Left lung (tissue), 10 donors: Measurements from ENCODE around the gene CLIC5. TPM values are rescaled to one million over a fixed set of nuclear protein-coding genes. Genes with fewer than 3 reads are reported as not detected.
A peak's percentile ranks its signal among the peaks of the same experiment; 100 is the strongest.

Experiments used
- ATAC-seq: fragments of 200-7000 bp; cut with Tn5 transposase; one replicate; pipeline ENCODE4 v1.9.1; 2020; ENCODE audit warnings: moderate library complexity
- DNase-seq, 4 donors: peaks; one replicate each; pipeline ENCODE4 v3.0.0-alpha.2; 2013 to 2020
- H3K27ac ChIP-seq, 2 donors: fragments of 200-600 bp; sonication (generic) in 1 of 2; one replicate each; pipeline versions ENCODE4 v1.5.0 to v1.8.0; 2020 to 2021
- H3K27me3 ChIP-seq, 2 donors: fragments of 200-600 bp; sonication (generic) in 1 of 2; one replicate each; pipeline versions ENCODE4 v1.5.0 to v1.8.0; 2020 to 2021
- H3K36me3 ChIP-seq, 2 donors: fragments of 200-600 bp; sonication (generic) in 1 of 2; one replicate each; pipeline versions ENCODE4 v1.5.0 to v1.8.0; 2020 to 2021
- H3K4me1 ChIP-seq, 2 donors: fragments of 200-600 bp; one replicate each; pipeline ENCODE4 v1.8.0; 2021
- H3K4me3 ChIP-seq, 2 donors: fragments of 200-600 bp; sonication (generic) in 1 of 2; one replicate each; pipeline versions ENCODE4 v1.5.0 to v1.8.0; 2020 to 2021; ENCODE audit warnings: mild to moderate bottlenecking in 1 of 2
- H3K9me3 ChIP-seq, 2 donors: fragments of 200-600 bp; sonication (generic) in 1 of 2; one replicate each; pipeline versions ENCODE4 v1.5.0 to v1.8.0; 2020 to 2021
- intact Hi-C, 2 donors: fragments of 100-400 bp; cut with DNase I; formaldehyde crosslinking; loops; one replicate each; pipeline versions ENCODE4 v1.11.2 to v1.14.2; 2022
- polyA plus RNA-seq, 6 donors: library from polyadenylated mRNA; unstranded; fragments of 120-200 nt; gene quantifications; one replicate each; pipeline ENCODE4 v1.2.1, GENCODE V29; 2013; ENCODE audit not compliant: insufficient read length in 6 of 6
- total RNA-seq, 2 donors: library from RNA; stranded (reverse); fragmentation: NEBNext Ultra II Directional; extraction: Animal tissue kit (Norgen Biotek cat#: 25700); gene quantifications; one replicate each; pipeline ENCODE4 v1.2.1, GENCODE V29; 2021
- TF ChIP-seq, protein P1 (sequence below), 2 donors: fragments of 200-600 bp; sonication (generic) in 1 of 2; IDR thresholded peaks; one replicate each; pipeline versions ENCODE4 v1.5.0 to v1.8.0; 2021; ENCODE audit warnings: antibody characterized with exemption in 2 of 2
- donor health status: DM: no; HTN: yes; CAD: no.
- donor health status: DM: no; HTN: no; CAD: no.

The CLIC5 gene
- total and polyA plus RNA-seq, 8 donors = 8.8 to 179 (median 10.2) TPM

- Histone ChIP-seq H3K4me1 (no peaks in the 10 kb centered on the region), H3K9me3 (no peaks in the 10 kb centered on the region), H3K27me3 (no peaks in the 10 kb centered on the region), H3K36me3 (no peaks in the 10 kb centered on the region), H3K27ac (no peak overlapping the region), H3K4me3 (no peak overlapping the region)
- ATAC-seq = no peak
- intact Hi-C loops = no loop called here
- TF ChIP-seq, protein P1, sequence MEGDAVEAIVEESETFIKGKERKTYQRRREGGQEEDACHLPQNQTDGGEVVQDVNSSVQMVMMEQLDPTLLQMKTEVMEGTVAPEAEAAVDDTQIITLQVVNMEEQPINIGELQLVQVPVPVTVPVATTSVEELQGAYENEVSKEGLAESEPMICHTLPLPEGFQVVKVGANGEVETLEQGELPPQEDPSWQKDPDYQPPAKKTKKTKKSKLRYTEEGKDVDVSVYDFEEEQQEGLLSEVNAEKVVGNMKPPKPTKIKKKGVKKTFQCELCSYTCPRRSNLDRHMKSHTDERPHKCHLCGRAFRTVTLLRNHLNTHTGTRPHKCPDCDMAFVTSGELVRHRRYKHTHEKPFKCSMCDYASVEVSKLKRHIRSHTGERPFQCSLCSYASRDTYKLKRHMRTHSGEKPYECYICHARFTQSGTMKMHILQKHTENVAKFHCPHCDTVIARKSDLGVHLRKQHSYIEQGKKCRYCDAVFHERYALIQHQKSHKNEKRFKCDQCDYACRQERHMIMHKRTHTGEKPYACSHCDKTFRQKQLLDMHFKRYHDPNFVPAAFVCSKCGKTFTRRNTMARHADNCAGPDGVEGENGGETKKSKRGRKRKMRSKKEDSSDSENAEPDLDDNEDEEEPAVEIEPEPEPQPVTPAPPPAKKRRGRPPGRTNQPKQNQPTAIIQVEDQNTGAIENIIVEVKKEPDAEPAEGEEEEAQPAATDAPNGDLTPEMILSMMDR (IDR thresholded peaks at IDR 0.05) = no peak
- DNase-seq = no peak
These were observed 21.3 kb upstream of the CLIC5 start for GRCh38 chr6:46036911-46037310.

GRCh38 chr6:46035242-46035641 is 19.6 kb upstream of the CLIC5 start:
- Histone ChIP-seq H3K4me3 (no peak overlapping the region), H3K27ac (no peak overlapping the region), H3K9me3 (no peaks in the 10 kb centered on the region), H3K4me1 (no peaks in the 10 kb centered on the region), H3K27me3 (no peaks in the 10 kb centered on the region), H3K36me3 (no peaks in the 10 kb centered on the region)
- TF ChIP-seq, protein P1 (IDR thresholded peaks at IDR 0.05) = no peak
- intact Hi-C loops = no loop called here
- no peak for DNase-seq
- ATAC-seq = no peak

DNA sequence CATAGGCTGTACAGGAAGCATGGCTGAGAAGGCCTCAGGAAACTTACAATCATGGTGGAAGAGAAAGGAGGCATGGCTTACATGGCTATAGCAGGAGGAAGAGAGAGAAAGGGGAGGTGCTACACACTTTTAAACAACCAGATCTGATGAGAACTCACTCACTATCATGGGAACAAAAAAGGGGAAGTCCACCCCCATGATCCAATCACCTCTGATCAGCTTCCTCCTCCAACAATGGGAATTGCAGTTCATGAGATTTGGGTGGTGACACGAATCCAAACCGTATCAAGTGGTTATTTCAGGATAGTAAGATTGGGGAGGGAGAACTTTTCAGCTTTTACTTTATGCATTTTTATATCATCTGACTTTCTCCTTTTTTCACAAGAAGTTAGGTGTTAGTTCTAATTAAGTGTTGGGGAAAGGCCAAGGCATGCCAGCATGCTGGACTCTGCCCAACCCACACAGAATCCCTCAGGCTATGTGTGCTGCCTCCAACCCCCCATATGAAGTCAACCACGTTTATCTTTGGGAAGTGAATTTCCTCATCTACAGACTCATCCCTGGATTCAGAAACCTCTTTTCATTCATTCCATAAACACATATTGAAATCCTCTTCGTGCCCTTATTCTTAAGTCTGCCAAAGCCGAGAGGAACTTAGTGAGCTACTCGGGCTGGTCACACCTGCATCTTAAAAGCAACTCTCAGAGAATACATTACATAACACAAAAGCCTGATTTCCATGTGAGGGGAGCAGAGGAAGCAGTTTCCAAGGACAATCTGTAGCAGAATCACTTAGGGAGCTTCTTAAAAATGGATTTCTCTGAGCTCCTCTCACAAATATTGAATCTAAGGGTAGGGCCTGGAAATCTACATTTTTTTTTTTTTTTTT is 16.7 kb upstream of the CLIC5 start:
- intact Hi-C loops = no loop called here
- H3K9me3 ChIP-seq = no peaks in the 10 kb centered on the region
- DNase-seq = no peak
- H3K27me3 ChIP-seq = no peaks in the 10 kb centered on the region
- peak; percentile 68 for ATAC-seq
- H3K36me3 ChIP-seq = no peaks in the 10 kb centered on the region
- no peak overlapping the region for H3K27ac ChIP-seq
- TF ChIP-seq, protein P1 (IDR thresholded peaks at IDR 0.05) = no peak
- H3K4me3 ChIP-seq = no peak overlapping the region
- no peaks in the 10 kb centered on the region for H3K4me1 ChIP-seq

DNA sequence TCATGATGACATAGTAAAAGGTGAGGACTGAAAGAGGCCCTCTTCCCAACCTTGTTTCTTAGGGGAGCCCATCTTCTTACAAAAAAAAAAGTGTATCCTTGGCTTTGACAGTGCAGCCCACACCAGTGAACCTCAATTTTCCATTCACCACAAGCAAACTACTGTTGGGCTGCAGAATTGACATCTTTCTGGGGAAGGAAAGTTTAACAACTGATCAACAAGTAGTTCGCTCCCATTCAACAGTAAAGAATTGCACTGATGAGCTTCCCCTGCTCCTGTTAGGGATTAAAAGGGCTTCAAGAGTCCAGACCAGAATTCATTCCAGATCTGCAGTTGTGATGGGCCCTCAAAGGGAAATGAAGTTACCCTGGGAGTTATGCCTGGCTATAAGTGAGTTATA is 13.9 kb upstream of the CLIC5 start:
- intact Hi-C loops = no loop called here
- DNase-seq = no peak
- Histone ChIP-seq H3K27me3 (no peaks in the 10 kb centered on the region), H3K4me3 (no peak overlapping the region), H3K9me3 (no peaks in the 10 kb centered on the region), H3K27ac (no peak overlapping the region), H3K4me1 (no peaks in the 10 kb centered on the region), H3K36me3 (no peaks in the 10 kb centered on the region)
- TF ChIP-seq, protein P1 (IDR thresholded peaks at IDR 0.05) = no peak
- ATAC-seq = no peak

DNA sequence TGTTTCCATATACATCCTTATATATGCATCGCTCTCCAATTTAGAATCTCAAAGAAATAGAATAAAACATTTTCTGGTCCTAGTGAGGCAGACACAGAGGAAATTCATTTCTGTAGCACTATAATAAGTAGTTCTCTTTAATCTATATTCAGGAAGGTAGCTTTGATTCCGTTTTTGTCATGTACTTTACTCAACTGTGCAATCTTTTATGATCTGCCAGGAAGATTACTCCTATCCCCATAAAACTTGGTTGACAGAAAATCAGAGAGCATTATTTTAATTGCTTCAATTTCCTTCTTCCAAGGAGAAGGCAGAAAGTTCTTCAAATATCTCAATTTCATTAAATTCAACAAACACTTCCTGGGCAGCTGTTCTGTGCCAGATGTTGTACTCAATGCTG is 10.6 kb upstream of the CLIC5 start:
- no peaks in the 10 kb centered on the region for H3K4me1 ChIP-seq
- TF ChIP-seq, protein P1 (IDR thresholded peaks at IDR 0.05) = no peak
- no peaks in the 10 kb centered on the region for H3K9me3 ChIP-seq
- DNase-seq (no peak), ATAC-seq (no peak)
- intact Hi-C loops = no loop called here
- H3K36me3 ChIP-seq = no peaks in the 10 kb centered on the region
- H3K4me3 ChIP-seq = no peak overlapping the region
- no peak overlapping the region for H3K27ac ChIP-seq
- H3K27me3 ChIP-seq = no peaks in the 10 kb centered on the region
